Activated effector memory CD4-positive, alpha-beta T cell treated with Interleukin-2 at 50 U/mL for 16 hours (primary cell): ENCODE results near the gene HNF1B.

Experiments used
- DNase-seq: peaks from one replicate; pipeline ENCODE4 v3.0.0-alpha.2; 2020

Gene HNF1B

GRCh38 chr17:37731056-37731455 lies 13.8 kb downstream of the HNF1B start:
- DNase-seq: no peak

GRCh38 chr17:37729905-37730304 lies 15.0 kb downstream of the HNF1B start:
- DNase-seq: no peak

GRCh38 chr17:37726891-37727675 lies 17.8 kb downstream of the HNF1B start:
- no peak for DNase-seq

GRCh38 chr17:37726248-37726647 lies 18.6 kb downstream of the HNF1B start:
- no peak for DNase-seq

GRCh38 chr17:37725601-37726146 lies 19.2 kb downstream of the HNF1B start:
- no peak for DNase-seq

- no peak for DNase-seq
Measured at GRCh38 chr17:37725021-37725595, 19.8 kb downstream of the HNF1B start.

GRCh38 chr17:37720989-37721388 lies 23.9 kb downstream of the HNF1B start:
- no peak for DNase-seq

GRCh38 chr17:37719866-37720265 lies 25.0 kb downstream of the HNF1B start:
- no peak for DNase-seq

DNA sequence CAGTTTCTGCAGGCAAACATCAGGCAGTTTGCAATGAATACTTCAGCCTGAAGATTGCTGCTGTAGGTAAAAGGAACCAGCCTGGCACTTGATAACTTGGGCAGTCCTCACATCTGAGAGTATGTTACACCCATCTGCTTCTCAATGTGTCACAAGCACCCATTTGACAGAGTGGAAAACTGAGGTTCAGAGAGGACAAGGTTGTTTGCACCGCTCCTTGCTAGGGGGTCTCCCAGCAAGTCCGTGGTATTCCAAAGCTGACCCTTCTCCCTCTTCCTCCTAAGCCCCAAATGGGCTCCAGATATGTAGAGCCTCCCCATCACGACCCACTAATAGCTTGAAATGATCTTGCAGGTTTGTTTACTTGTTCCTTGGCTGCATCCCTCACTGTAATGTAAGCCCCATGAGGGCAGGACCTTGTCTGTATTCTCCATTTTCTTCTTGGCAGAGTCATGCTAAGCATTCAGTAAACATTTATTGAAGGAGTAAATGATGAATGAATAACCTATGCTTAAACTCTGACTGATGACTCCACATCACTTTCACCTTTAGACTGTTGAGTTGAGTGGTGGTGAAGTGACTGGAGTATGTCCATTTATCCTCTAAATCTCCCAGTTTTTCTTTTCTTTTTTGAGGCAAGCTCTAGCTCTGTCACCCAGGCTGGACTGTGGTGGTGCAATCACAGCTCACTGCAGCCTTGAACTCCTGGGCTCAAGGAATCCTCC lies 26.4 kb downstream of the HNF1B start:
- DNase-seq: no peak

- no peak for DNase-seq
Measured at GRCh38 chr17:37717627-37718323, 27.1 kb downstream of the HNF1B start.

GRCh38 chr17:37714897-37715296 lies 30.0 kb downstream of the HNF1B start:
- no peak for DNase-seq

DNA sequence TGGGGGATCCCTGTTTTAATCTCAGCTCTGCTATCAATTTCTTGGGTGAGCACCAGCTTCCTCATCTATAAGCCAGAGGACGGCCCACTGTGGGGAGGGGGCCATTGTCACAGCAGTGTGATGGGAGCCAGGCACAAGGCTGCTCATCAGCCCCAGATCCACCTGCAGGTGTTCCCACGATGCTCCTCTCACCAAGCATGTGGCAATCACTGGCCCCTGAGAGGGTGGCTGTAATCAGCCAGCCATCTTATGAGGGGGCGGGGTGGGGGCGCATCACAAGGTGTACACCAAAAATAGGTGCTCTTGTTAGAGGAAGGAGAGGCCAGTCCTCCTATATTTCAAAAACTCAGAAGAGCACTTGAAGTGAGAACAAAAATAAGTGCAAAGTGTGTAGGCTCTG lies 31.2 kb downstream of the HNF1B start:
- no peak for DNase-seq

- no peak for DNase-seq
Measured at GRCh38 chr17:37713028-37713431, 31.8 kb downstream of the HNF1B start.

GRCh38 chr17:37711113-37711512 lies 33.7 kb downstream of the HNF1B start:
- DNase-seq: no peak

GRCh38 chr17:37710344-37710886 lies 34.4 kb downstream of the HNF1B start:
- no peak for DNase-seq

GRCh38 chr17:37708616-37709212 lies 36.1 kb downstream of the HNF1B start:
- no peak for DNase-seq

DNA sequence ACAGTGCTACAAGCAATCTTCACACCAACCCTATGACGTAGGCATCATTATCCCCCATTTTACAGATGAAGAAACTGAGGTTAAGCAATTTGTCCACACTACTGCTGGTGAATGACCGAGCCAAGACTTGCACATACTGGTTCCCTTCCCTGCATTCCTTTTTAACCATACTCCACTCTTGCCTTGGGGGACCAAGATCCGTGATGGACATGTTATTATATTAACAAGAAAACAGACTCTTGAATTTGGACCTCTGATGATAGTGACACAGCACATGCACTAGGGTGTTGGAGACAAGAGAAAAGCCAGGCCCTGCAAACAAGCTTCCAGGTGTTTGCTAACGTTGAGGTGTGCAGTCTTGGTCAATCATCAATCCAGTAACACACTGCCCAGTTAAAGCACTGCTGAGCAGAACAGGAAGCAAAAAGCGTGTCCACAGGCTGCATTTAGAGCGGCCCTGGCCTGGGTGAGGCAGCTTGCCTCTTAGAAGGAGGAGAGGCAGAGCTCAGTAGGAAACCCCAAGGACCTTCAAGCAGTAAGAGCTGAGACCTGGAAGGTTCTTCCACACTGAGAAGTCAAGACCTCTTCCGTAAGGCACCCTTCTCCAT lies 36.7 kb downstream of the HNF1B start:
- no peak for DNase-seq

DNA sequence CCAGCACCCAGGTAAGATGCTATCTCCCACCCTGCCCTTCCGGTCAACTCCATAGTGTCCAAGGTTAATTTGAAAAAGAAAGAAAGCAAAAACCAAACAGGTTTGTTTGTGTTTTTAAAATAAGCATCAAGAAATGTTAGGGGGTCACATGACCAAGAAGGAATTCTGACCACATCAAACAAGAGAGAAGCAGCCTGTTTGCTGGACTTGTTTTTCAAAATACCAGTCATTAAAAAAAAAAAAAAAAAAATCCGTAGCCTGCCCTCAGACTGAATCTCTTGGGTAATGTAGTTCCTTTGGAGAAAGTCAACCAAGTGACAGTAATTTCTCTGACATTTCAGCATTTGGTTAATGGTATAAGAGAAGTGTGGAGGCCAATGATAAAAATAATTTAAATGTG lies 38.4 kb downstream of the HNF1B start:
- DNase-seq: no peak

DNA sequence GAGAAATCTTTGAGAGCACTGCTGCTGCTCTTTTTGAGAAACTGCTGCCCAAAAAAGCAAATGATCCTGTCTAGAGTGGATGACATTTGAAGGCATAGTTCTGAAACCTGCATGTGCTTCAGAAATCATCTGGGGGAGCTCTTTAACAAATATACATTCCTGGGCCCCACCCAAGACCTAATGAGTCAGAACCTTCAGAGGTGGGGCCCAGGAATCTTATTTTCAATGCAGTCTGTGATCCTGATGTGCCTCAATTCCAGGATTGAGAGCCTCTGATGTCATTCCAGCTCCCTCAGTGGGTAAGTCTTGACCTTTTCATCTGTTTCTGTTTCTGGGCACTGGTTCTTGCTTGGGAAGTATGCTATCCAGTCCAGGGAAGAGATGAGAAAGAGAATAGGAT lies 42.3 kb downstream of the HNF1B start:
- DNase-seq: no peak

DNA sequence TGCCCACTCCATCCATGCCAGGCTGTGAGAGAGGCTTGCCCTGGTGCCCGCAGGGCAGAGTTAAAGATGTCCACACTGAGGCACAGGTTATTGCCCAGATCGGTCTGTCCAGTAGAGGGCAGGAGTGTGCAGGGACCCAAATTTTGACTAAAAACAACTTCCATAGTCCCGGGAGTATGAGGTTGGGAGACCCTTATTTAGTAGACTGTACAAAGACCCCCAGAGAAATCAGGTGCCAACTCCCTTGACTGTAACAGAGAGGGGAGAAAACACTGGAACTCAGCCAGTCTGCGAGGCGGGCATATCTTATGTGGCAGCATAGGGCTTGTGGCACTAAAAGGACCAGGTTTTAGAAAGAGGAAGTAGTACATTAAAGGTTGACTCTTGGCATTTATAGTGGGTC lies 43.4 kb downstream of the HNF1B start:
- DNase-seq: peak; percentile 4

DNA sequence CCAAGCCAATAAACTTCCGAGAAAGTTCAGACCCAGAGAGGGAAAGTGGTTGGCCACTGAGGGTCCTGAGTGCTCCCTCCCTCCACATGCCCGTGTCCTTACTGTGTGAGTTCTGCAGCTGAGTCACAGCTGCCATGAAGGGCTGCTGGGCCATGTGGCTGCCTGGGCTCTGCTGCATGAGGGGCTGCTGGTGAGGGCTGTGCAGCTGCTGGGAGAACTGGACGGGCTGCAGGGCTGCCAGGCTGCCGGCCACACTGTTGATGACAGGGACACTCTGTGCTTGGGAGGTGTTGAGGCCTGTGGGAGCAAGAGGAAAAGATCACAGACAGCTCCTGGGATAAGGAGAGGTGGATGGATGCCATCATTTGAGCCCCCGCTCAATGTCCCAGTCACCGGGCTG lies 44.0 kb downstream of the HNF1B start:
- no peak for DNase-seq
